GM19468 (cell line): ENCODE results near the gene LEPR.

Experiments used
- ATAC-seq: cut with Tn5 transposase; IDR thresholded peaks from one replicate; pipeline ENCODE4 v1.9.1; 2021; ENCODE audit warnings: mild to moderate bottlenecking, moderate library complexity, moderate number of reproducible peaks; ENCODE audit not compliant: unreplicated experiment; ENCODE audit errors: extremely low read depth

Gene LEPR

GRCh38 chr1:65469889-65470340, 49.4 kb downstream of the LEPR start:
- ATAC-seq, result no peak
